NCI-H146 (cell line): ENCODE results near the gene DUSP3.
"Not testable (repeated sequence)": the region's sequence is repeated elsewhere in the genome, so short reads cannot be mapped to it uniquely, and the experiment has no call there.

Experiments used
- DNase-seq: peaks from one replicate; lab custom pipeline; 2025; lab: John Stamatoyannopoulos, UW

The DUSP3 gene

GRCh38 chr17:43800736-43801135 is 22.0 kb upstream of the DUSP3 start:
- DNase-seq: no peak

GRCh38 chr17:43799047-43799446 is 20.3 kb upstream of the DUSP3 start:
- no peak for DNase-seq

GRCh38 chr17:43798024-43798423 is 19.2 kb upstream of the DUSP3 start:
- DNase-seq: not testable (repeated sequence)

- DNase-seq: not testable (repeated sequence)
Observed at GRCh38 chr17:43792668-43793067, 13.9 kb upstream of the DUSP3 start.

- peak; percentile 23 for DNase-seq
Observed at GRCh38 chr17:43791589-43791988, 12.8 kb upstream of the DUSP3 start.

GRCh38 chr17:43790311-43790940 is 11.6 kb upstream of the DUSP3 start:
- DNase-seq: peak; percentile 40

- DNase-seq: no peak
Observed at GRCh38 chr17:43789482-43789881, 10.7 kb upstream of the DUSP3 start.

GRCh38 chr17:43788540-43788939 is 9.8 kb upstream of the DUSP3 start:
- DNase-seq: no peak

- DNase-seq: no peak
Observed at GRCh38 chr17:43787728-43788127, 9.0 kb upstream of the DUSP3 start.

GRCh38 chr17:43784628-43785101 is 5.9 kb upstream of the DUSP3 start:
- DNase-seq: no peak

- no peak for DNase-seq
Observed at GRCh38 chr17:43784068-43784467, 5.3 kb upstream of the DUSP3 start.

GRCh38 chr17:43782913-43783680 is 4.3 kb upstream of the DUSP3 start:
- no peak for DNase-seq

GRCh38 chr17:43780135-43780534 is 1.4 kb upstream of the DUSP3 start, which contains the start of gene CFAP97D1:
TSS of gene CFAP97D1 (plus strand) at chr17:43780435. CDS start at chr17:43780463, 28 bp downstream.
- DNase-seq: no peak

- no peak for DNase-seq
Observed at GRCh38 chr17:43779145-43780125, 658 bp upstream of the DUSP3 start.

GRCh38 chr17:43774304-43775250 is 4.2 kb downstream of the DUSP3 start:
- no peak for DNase-seq

GRCh38 chr17:43772877-43773648 is 5.7 kb downstream of the DUSP3 start:
- no peak for DNase-seq

GRCh38 chr17:43771463-43771862 is 7.3 kb downstream of the DUSP3 start:
- no peak for DNase-seq

GRCh38 chr17:43770957-43771356 is 7.8 kb downstream of the DUSP3 start:
- no peak for DNase-seq

GRCh38 chr17:43769859-43770258 is 8.9 kb downstream of the DUSP3 start:
- no peak for DNase-seq

- no peak for DNase-seq
Observed at GRCh38 chr17:43769426-43769825, 9.4 kb downstream of the DUSP3 start.
